SK-N-SH (cell line): Measurements from ENCODE around the gene STK4.

Experiments
- CTCF ChIP-seq: fragments of 200-600 bp; sonication (generic); IDR thresholded peaks from 2 replicates; pipeline ENCODE4 v1.6.1; 2017; ENCODE audit warnings: antibody characterized with exemption, mild to moderate bottlenecking, moderate library complexity
- MAX ChIP-seq: IDR thresholded peaks from 2 replicates; pipeline ENCODE4 v1.4.0; 2012; ENCODE audit warnings: low read depth
- POLR2AphosphoS5 ChIP-seq: IDR thresholded peaks from 2 replicates; pipeline ENCODE4 v1.6.1; 2012; ENCODE audit warnings: low read depth, low read length
- YY1 ChIP-seq: IDR thresholded peaks from 2 replicates; pipeline ENCODE4 v1.4.0; 2012; ENCODE audit warnings: low read depth, mild to moderate bottlenecking

GRCh38 chr20:45067087-45067486, 100.8 kb downstream of the STK4 start:
- TF ChIP-seq YY1 (no peak), CTCF (no peak), POLR2AphosphoS5 (no peak), MAX (no peak)
